ENCODE measurements around the gene NTNG1. TPM values are rescaled to one million over a fixed set of nuclear protein-coding genes. Genes with fewer than 3 reads are reported as not detected.

The NTNG1 gene
- total RNA-seq, 2 experiments from 2014 or later = not detected

GRCh38 chr1:107378866-107379265, 238.0 kb downstream of the NTNG1 start:
- no peaks in the 10 kb centered on the region for H3K4me1 ChIP-seq (ENCODE audit: insufficient read depth, low read length)
- Mint-ChIP-seq H3K27me3 (peaks cover 6% of the 10 kb centered on the region), H3K36me3 (ENCODE audit: low read depth) (no peaks in the 10 kb centered on the region), H3K4me3 (no peak overlapping the region), H3K27ac (no peak overlapping the region), H3K9me3 (no peaks in the 10 kb centered on the region), H3K4me1 (ENCODE audit: low read depth) (no peaks in the 10 kb centered on the region)
- no peaks in the 10 kb centered on the region for H3K36me3 ChIP-seq (ENCODE audit: insufficient read depth, low read length)
- H3K27ac ChIP-seq (ENCODE audit: low read depth in 1 of 2, low read length in 2 of 2) = no peak overlapping the region
- no peaks in the 10 kb centered on the region for H3K27me3 ChIP-seq (ENCODE audit: control insufficient read depth in 1 of 2, insufficient read depth in 2 of 2, low read length in 2 of 2)
- ChIA-PET CTCF (no interaction called here), POLR2A (no interaction called here)
- no peaks in the 10 kb centered on the region for H3K9me3 ChIP-seq (ENCODE audit: control insufficient read depth in 1 of 2, insufficient read depth in 1 of 2, low read length in 2 of 2)
- no peak overlapping the region for H3K4me3 ChIP-seq (ENCODE audit: low read length)
- TF ChIP-seq CTCF (IDR thresholded peaks at IDR 0.05) = no peak
- intact Hi-C loops (cut with DNase I, micrococcal nuclease) = no loop called here
- ATAC-seq (ENCODE audit: poor library complexity) = no peak
- DNase-seq = no peak

- DNase-seq (no peak), ATAC-seq (ENCODE audit: poor library complexity) (no peak)
- H3K4me1 Mint-ChIP-seq (ENCODE audit: low read depth) = no peaks in the 10 kb centered on the region
- CTCF ChIA-PET = no interaction called here
- H3K27me3 Mint-ChIP-seq = peaks cover 5% of the 10 kb centered on the region
- no peaks in the 10 kb centered on the region for H3K36me3 Mint-ChIP-seq (ENCODE audit: low read depth)
- no peaks in the 10 kb centered on the region for H3K9me3 ChIP-seq (ENCODE audit: control insufficient read depth in 1 of 2, insufficient read depth in 1 of 2, low read length in 2 of 2)
- no peaks in the 10 kb centered on the region for H3K4me1 ChIP-seq (ENCODE audit: insufficient read depth, low read length)
- intact Hi-C loops (cut with DNase I, micrococcal nuclease) = no loop called here
- no peak overlapping the region for H3K27ac Mint-ChIP-seq
- no peak overlapping the region for H3K4me3 ChIP-seq (ENCODE audit: low read length)
- H3K27ac ChIP-seq (ENCODE audit: low read depth in 1 of 2, low read length in 2 of 2) = no peak overlapping the region
- no peaks in the 10 kb centered on the region for H3K9me3 Mint-ChIP-seq
- no peak for TF ChIP-seq CTCF (IDR thresholded peaks at IDR 0.05)
- H3K27me3 ChIP-seq (ENCODE audit: control insufficient read depth in 1 of 2, insufficient read depth in 2 of 2, low read length in 2 of 2) = no peaks in the 10 kb centered on the region
- POLR2A ChIA-PET = no interaction called here
- H3K36me3 ChIP-seq (ENCODE audit: insufficient read depth, low read length) = no peaks in the 10 kb centered on the region
- no peak overlapping the region for H3K4me3 Mint-ChIP-seq
Measured at GRCh38 chr1:107379826-107380225, 239.0 kb downstream of the NTNG1 start.

GRCh38 chr1:107389410-107390396, 248.9 kb downstream of the NTNG1 start:
- CTCF ChIA-PET = no interaction called here
- intact Hi-C loops (cut with DNase I, micrococcal nuclease) = no loop called here
- H3K4me3 Mint-ChIP-seq = no peak overlapping the region
- no peaks in the 10 kb centered on the region for H3K9me3 Mint-ChIP-seq
- H3K36me3 Mint-ChIP-seq (ENCODE audit: low read depth) = no peaks in the 10 kb centered on the region
- Histone ChIP-seq H3K4me1 (ENCODE audit: insufficient read depth, low read length) (no peaks in the 10 kb centered on the region), H3K27me3 (ENCODE audit: control insufficient read depth in 1 of 2, insufficient read depth in 2 of 2, low read length in 2 of 2) (no peaks in the 10 kb centered on the region), H3K9me3 (ENCODE audit: control insufficient read depth in 1 of 2, insufficient read depth in 1 of 2, low read length in 2 of 2) (no peaks in the 10 kb centered on the region), H3K36me3 (ENCODE audit: insufficient read depth, low read length) (no peaks in the 10 kb centered on the region), H3K27ac (ENCODE audit: low read depth in 1 of 2, low read length in 2 of 2) (no peak overlapping the region), H3K4me3 (ENCODE audit: low read length) (no peak overlapping the region)
- TF ChIP-seq CTCF (IDR thresholded peaks at IDR 0.05) = no peak
- POLR2A ChIA-PET = no interaction called here
- ATAC-seq (ENCODE audit: poor library complexity) (no peak), DNase-seq (no peak)
- H3K27ac Mint-ChIP-seq = no peak overlapping the region
- H3K4me1 Mint-ChIP-seq (ENCODE audit: low read depth) = no peaks in the 10 kb centered on the region
- H3K27me3 Mint-ChIP-seq = peaks cover 8% of the 10 kb centered on the region

Measured in CD4-positive, alpha-beta T cell (primary cell).